Measurements from ENCODE around the gene SFXN5.

SFXN5 gene

GRCh38 chr2:73000808-73001570 lies 70.5 kb downstream of the SFXN5 start:
- H3K4me1 ChIP-seq, result peaks cover 0 to 7% (median 4%) of the 10 kb centered on the region in 10 experiments; a peak in 7 of 20 replicates
- H3K4me2 ChIP-seq, result no peak overlapping the region
- peaks cover 0 to 5% (median 0%) of the 10 kb centered on the region in 11 experiments; a peak in 1 of 22 replicates for H3K36me3 ChIP-seq
- no peaks in the 10 kb centered on the region for H3K27me3 ChIP-seq
- H4K20me1 ChIP-seq, result peaks cover 0 to 14% (median 0%) of the 10 kb centered on the region in 11 experiments; a peak in 3 of 22 replicates
- no peak overlapping the region for H3K4me3 ChIP-seq
- no peaks in the 10 kb centered on the region for H3K9me3 ChIP-seq (replicated peaks in 1 of 11)
- TF ChIP-seq Cebpa-rat (IDR thresholded peaks at IDR 0.05), result no peak
- H3K27ac ChIP-seq, result no peak overlapping the region
- no peak overlapping the region for H3K9ac ChIP-seq

GRCh38 chr2:72999729-73000725 lies 71.5 kb downstream of the SFXN5 start:
- H3K9me3 ChIP-seq (replicated peaks in 1 of 11), result no peaks in the 10 kb centered on the region
- no peak overlapping the region for H3K27ac ChIP-seq
- peaks cover 0 to 5% (median 0%) of the 10 kb centered on the region in 11 experiments; a peak in 2 of 22 replicates for H3K36me3 ChIP-seq
- no peak for TF ChIP-seq Cebpa-rat (IDR thresholded peaks at IDR 0.05)
- H3K4me3 ChIP-seq, result no peak overlapping the region
- no peak overlapping the region; a peak in 1 of 22 replicates for H3K4me2 ChIP-seq
- peaks cover 0 to 15% (median 0%) of the 10 kb centered on the region in 11 experiments; a peak in 3 of 22 replicates for H4K20me1 ChIP-seq
- H3K4me1 ChIP-seq, result peaks cover 0 to 12% (median 10%) of the 10 kb centered on the region in 10 experiments; a peak in 12 of 20 replicates
- H3K27me3 ChIP-seq, result no peaks in the 10 kb centered on the region
- H3K9ac ChIP-seq, result no peak overlapping the region

GRCh38 chr2:72998724-72999123 lies 72.8 kb downstream of the SFXN5 start:
- no peak overlapping the region for H3K9ac ChIP-seq
- TF ChIP-seq Cebpa-rat (IDR thresholded peaks at IDR 0.05), result no peak

GRCh38 chr2:72998234-72998651 lies 73.3 kb downstream of the SFXN5 start:
- TF ChIP-seq Cebpa-rat (IDR thresholded peaks at IDR 0.05), result no peak
- Histone ChIP-seq H3K4me3 (no peak overlapping the region), H3K9me3 (replicated peaks in 1 of 11) (no peaks in the 10 kb centered on the region), H4K20me1 (peaks cover 0 to 29% (median 0%) of the 10 kb centered on the region in 11 experiments; a peak in 4 of 22 replicates), H3K4me2 (no peak overlapping the region), H3K27me3 (no peaks in the 10 kb centered on the region), H3K27ac (no peak overlapping the region), H3K9ac (no peak overlapping the region), H3K4me1 (peaks cover 0 to 14% (median 7%) of the 10 kb centered on the region in 10 experiments; a peak in 12 of 20 replicates), H3K36me3 (peaks cover 0 to 5% (median 0%) of the 10 kb centered on the region in 11 experiments; a peak in 2 of 22 replicates)

More at GRCh38 chr2:72998724-72999123, 72.8 kb downstream of the SFXN5 start:
- peaks cover 0 to 5% (median 0%) of the 10 kb centered on the region in 11 experiments; a peak in 2 of 22 replicates for H3K36me3 ChIP-seq
- no peak overlapping the region for H3K27ac ChIP-seq
- no peaks in the 10 kb centered on the region for H3K9me3 ChIP-seq (replicated peaks in 1 of 11)
- H3K27me3 ChIP-seq, result no peaks in the 10 kb centered on the region
- no peak overlapping the region for H3K4me3 ChIP-seq
- H3K4me1 ChIP-seq, result peaks cover 0 to 16% (median 11%) of the 10 kb centered on the region in 10 experiments; a peak in 12 of 20 replicates
- peaks cover 0 to 24% (median 0%) of the 10 kb centered on the region in 11 experiments; a peak in 3 of 22 replicates for H4K20me1 ChIP-seq
- no peak overlapping the region for H3K4me2 ChIP-seq

- H3K27ac ChIP-seq, result no peak overlapping the region
- no peaks in the 10 kb centered on the region for H3K27me3 ChIP-seq
- no peaks in the 10 kb centered on the region for H3K9me3 ChIP-seq (replicated peaks in 1 of 11)
- H3K4me3 ChIP-seq, result no peak overlapping the region
- peaks cover 0 to 3% (median 0%) of the 10 kb centered on the region in 11 experiments; a peak in 2 of 22 replicates for H3K36me3 ChIP-seq
- H4K20me1 ChIP-seq, result peaks cover 0 to 36% (median 0%) of the 10 kb centered on the region in 11 experiments; a peak in 6 of 22 replicates
- H3K9ac ChIP-seq, result no peak overlapping the region
- H3K4me1 ChIP-seq, result peaks cover 0 to 27% (median 15%) of the 10 kb centered on the region in 10 experiments; a peak in 14 of 20 replicates
- no peak overlapping the region for H3K4me2 ChIP-seq
- TF ChIP-seq Cebpa-rat (IDR thresholded peaks at IDR 0.05), result no peak
Observed at GRCh38 chr2:72996117-72996502, 75.4 kb downstream of the SFXN5 start.

- no peak for TF ChIP-seq Cebpa-rat (IDR thresholded peaks at IDR 0.05)
- H3K4me2 ChIP-seq, result peak overlapping the region in 6 of 11 experiments; percentile 4 to 57 (median 34); a peak in 8 of 22 replicates
- H3K27me3 ChIP-seq, result no peaks in the 10 kb centered on the region
- peaks cover 0 to 36% (median 0%) of the 10 kb centered on the region in 11 experiments; a peak in 6 of 22 replicates for H4K20me1 ChIP-seq
- H3K9me3 ChIP-seq (replicated peaks in 1 of 11), result no peaks in the 10 kb centered on the region
- H3K27ac ChIP-seq, result no peak overlapping the region
- H3K4me3 ChIP-seq, result no peak overlapping the region
- H3K36me3 ChIP-seq, result no peaks in the 10 kb centered on the region; a peak in 2 of 22 replicates
- H3K9ac ChIP-seq, result no peak overlapping the region
- peaks cover 0 to 27% (median 15%) of the 10 kb centered on the region in 10 experiments; a peak in 14 of 20 replicates for H3K4me1 ChIP-seq
Observed at GRCh38 chr2:72995430-72996116, 75.9 kb downstream of the SFXN5 start.

GRCh38 chr2:72994991-72995380 lies 76.5 kb downstream of the SFXN5 start:
- Histone ChIP-seq H3K9me3 (replicated peaks in 1 of 11) (no peaks in the 10 kb centered on the region), H3K4me1 (peaks cover 0 to 31% (median 18%) of the 10 kb centered on the region in 10 experiments; a peak in 14 of 20 replicates), H3K27me3 (no peaks in the 10 kb centered on the region), H3K4me2 (peak overlapping the region in 6 of 11 experiments; percentile 4 to 57 (median 34); a peak in 8 of 22 replicates), H3K4me3 (no peak overlapping the region), H4K20me1 (peaks cover 0 to 36% (median 0%) of the 10 kb centered on the region in 11 experiments; a peak in 6 of 22 replicates), H3K27ac (no peak overlapping the region), H3K36me3 (no peaks in the 10 kb centered on the region; a peak in 1 of 22 replicates), H3K9ac (no peak overlapping the region)
- no peak for TF ChIP-seq Cebpa-rat (IDR thresholded peaks at IDR 0.05)
